Measurements from ENCODE around the gene PARP8. TPM values are rescaled to one million over a fixed set of nuclear protein-coding genes. Genes with fewer than 3 reads are reported as not detected.

Gene PARP8
- total and polyA plus RNA-seq, 9 of the 15 experiments (the other 6 are each of a cell fraction or from before 2014, with no cell fraction given), result 0.03 to 0.31 TPM; not detected in 7

DNA sequence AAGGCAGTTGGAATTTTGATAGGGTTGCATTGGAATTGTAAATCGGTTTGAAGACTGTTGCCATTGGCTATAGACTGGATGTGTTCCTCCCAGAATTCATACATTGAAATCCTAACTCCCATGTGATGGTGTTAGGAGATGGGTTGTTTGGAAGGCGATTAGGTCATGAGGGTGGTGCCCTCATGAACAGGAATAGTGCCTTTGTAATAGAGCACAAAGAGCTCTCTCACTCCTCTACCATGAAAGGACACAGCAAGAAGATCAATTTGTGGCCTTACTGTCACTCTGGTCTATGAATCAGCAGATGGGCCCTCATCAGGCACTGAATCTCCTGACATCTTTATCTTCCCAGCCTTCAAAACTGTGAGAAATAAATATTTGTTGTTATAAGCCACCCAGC, 133.2 kb downstream of the PARP8 start:
- Histone ChIP-seq H4K20me1 (replicated peaks; ENCODE audit: control insufficient read depth, insufficient read depth, low read length) (no peaks in the 10 kb centered on the region), H2AFZ (ENCODE audit: low read depth, low read length) (no peak overlapping the region), H3K36me3 (ENCODE audit: control insufficient read depth, insufficient read depth, low read length) (no peaks in the 10 kb centered on the region), H3K9me1 (ENCODE audit: control insufficient read depth, insufficient read depth, low read length) (no peaks in the 10 kb centered on the region), H3K27me3 (ENCODE audit: control insufficient read depth in 2 of 2, insufficient read depth in 2 of 2, low read length in 2 of 2) (no peaks in the 10 kb centered on the region), H3K4me2 (ENCODE audit: insufficient read depth, low read length) (no peak overlapping the region), H3K4me3 (no peak overlapping the region), H3K79me2 (ENCODE audit: control insufficient read depth, insufficient read depth, low read length) (no peaks in the 10 kb centered on the region), H3K27ac (ENCODE audit: extremely low read depth, low read depth, low read length) (no peak overlapping the region), H3K9me3 (replicated peaks; ENCODE audit: control insufficient read depth, insufficient read depth, low read depth, low read length) (no peaks in the 10 kb centered on the region; the same call in 1 of the 2 replicates), H3K4me1 (replicated peaks in 1 of 2; ENCODE audit: control insufficient read depth in 2 of 2, insufficient read depth in 2 of 2, low read length in 2 of 2) (no peaks in the 10 kb centered on the region), H3K9ac (ENCODE audit: insufficient read depth in 1 of 2, low read depth in 2 of 2, low read length in 2 of 2) (no peak overlapping the region)
- FAIRE-seq (no peak), ATAC-seq (no peak), DNase-seq (ENCODE audit: extremely low read depth in 1 of 4, low spot score in 3 of 4) (no peak)
- ChIA-PET CTCF (ENCODE audit: low intra/inter-chr PET ratio) (no interaction called here), POLR2A (no interaction called here)
- in situ Hi-C loops (cut with MboI), result no loop called here
- no TSS peak for BruUV-seq (replicated peaks)
- intact Hi-C loops (cut with micrococcal nuclease), result no loop called here
- 0% methylated on average over 2 of the region's 2 CpGs for WGBS (ENCODE audit: insufficient coverage, low coverage, missing lambda C conversion rate)
- TF ChIP-seq ZBTB40 (IDR thresholded peaks at IDR 0.05) (no peak), ZBTB40 (CRISPR knock-in tag; IDR thresholded peaks at IDR 0.05) (no peak), EZH2 (IDR thresholded peaks at IDR 0.05; ENCODE audit: borderline replicate concordance, low read depth, low read length) (no peak), ZNF143 (CRISPR knock-in tag; IDR thresholded peaks at IDR 0.05) (no peak), KLF6 (CRISPR knock-in tag; IDR thresholded peaks at IDR 0.05; ENCODE audit: borderline replicate concordance) (no peak), CHCHD3 (CRISPR knock-in tag; IDR thresholded peaks at IDR 0.05) (no peak), NFXL1 (CRISPR knock-in tag; IDR thresholded peaks at IDR 0.05) (no peak), ESRRB (CRISPR knock-in tag; IDR thresholded peaks at IDR 0.05; ENCODE audit: borderline replicate concordance) (no peak), HOXB6 (CRISPR knock-in tag; IDR thresholded peaks at IDR 0.05; ENCODE audit: borderline replicate concordance) (no peak), NCOA1 (IDR thresholded peaks at IDR 0.05; ENCODE audit: low read depth) (no peak)
- TF ChIP-seq, protein P1, sequence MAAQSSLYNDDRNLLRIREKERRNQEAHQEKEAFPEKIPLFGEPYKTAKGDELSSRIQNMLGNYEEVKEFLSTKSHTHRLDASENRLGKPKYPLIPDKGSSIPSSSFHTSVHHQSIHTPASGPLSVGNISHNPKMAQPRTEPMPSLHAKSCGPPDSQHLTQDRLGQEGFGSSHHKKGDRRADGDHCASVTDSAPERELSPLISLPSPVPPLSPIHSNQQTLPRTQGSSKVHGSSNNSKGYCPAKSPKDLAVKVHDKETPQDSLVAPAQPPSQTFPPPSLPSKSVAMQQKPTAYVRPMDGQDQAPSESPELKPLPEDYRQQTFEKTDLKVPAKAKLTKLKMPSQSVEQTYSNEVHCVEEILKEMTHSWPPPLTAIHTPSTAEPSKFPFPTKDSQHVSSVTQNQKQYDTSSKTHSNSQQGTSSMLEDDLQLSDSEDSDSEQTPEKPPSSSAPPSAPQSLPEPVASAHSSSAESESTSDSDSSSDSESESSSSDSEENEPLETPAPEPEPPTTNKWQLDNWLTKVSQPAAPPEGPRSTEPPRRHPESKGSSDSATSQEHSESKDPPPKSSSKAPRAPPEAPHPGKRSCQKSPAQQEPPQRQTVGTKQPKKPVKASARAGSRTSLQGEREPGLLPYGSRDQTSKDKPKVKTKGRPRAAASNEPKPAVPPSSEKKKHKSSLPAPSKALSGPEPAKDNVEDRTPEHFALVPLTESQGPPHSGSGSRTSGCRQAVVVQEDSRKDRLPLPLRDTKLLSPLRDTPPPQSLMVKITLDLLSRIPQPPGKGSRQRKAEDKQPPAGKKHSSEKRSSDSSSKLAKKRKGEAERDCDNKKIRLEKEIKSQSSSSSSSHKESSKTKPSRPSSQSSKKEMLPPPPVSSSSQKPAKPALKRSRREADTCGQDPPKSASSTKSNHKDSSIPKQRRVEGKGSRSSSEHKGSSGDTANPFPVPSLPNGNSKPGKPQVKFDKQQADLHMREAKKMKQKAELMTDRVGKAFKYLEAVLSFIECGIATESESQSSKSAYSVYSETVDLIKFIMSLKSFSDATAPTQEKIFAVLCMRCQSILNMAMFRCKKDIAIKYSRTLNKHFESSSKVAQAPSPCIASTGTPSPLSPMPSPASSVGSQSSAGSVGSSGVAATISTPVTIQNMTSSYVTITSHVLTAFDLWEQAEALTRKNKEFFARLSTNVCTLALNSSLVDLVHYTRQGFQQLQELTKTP (IDR thresholded peaks at IDR 0.05; ENCODE audit: low read depth in 1 of 2, partially characterized antibody in 2 of 2), result no peak
